Measurements from ENCODE around the gene PRSS22.

The PRSS22 gene

DNA sequence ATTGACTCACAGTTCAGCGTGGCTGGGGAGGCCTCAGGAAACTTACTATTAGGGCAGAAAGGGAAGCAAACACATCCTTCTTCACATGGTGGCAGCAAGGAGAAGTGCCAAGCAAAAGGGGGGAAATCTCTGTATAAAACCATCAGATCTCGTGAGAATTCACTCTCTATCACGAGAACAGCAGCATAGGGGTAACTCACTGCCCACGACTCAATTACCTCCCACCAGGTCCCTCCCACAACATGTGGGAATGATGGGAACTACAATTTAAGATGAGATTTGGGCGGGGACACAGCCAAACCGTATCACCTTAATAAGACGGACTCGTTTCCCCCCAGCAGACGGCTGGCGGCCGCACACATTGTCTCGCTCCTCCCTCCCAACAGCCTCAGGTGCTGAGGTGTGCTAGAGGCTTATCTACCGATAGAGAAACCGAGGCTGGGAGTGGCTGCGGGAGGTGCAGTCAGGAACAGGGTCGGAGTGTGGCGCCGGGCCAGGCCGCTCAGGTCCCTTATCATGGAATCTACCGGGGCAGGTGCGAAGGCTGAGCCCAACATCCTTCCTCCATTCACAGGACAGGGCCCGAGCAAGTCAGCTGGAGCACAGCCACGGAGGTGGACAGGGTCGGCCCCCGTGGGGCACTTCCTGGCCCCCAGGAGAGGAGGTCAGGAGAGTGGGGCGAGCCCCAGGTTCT lies 32.8 kb downstream of the PRSS22 start:
- DNase-seq (ENCODE audit: low read depth): no peak
- no peak for TF ChIP-seq CTCF (IDR thresholded peaks at IDR 0.05; ENCODE audit: control insufficient read depth, insufficient read depth, low read depth, low read length, missing control alignments)
- H3K4me3 ChIP-seq (ENCODE audit: control insufficient read depth, low read depth, low read length): no peak overlapping the region

GRCh38 chr16:2824626-2825025 lies 33.3 kb downstream of the PRSS22 start:
- H3K4me3 ChIP-seq (ENCODE audit: control insufficient read depth, low read depth, low read length): no peak overlapping the region
- DNase-seq (ENCODE audit: low read depth): no peak
- no peak for TF ChIP-seq CTCF (IDR thresholded peaks at IDR 0.05; ENCODE audit: control insufficient read depth, insufficient read depth, low read depth, low read length, missing control alignments)

- no peak overlapping the region for H3K4me3 ChIP-seq (ENCODE audit: control insufficient read depth, low read depth, low read length)
- no peak for DNase-seq (ENCODE audit: low read depth)
- TF ChIP-seq CTCF (IDR thresholded peaks at IDR 0.05; ENCODE audit: control insufficient read depth, insufficient read depth, low read depth, low read length, missing control alignments): no peak
Observed at GRCh38 chr16:2822496-2822895, 35.5 kb downstream of the PRSS22 start.

DNA sequence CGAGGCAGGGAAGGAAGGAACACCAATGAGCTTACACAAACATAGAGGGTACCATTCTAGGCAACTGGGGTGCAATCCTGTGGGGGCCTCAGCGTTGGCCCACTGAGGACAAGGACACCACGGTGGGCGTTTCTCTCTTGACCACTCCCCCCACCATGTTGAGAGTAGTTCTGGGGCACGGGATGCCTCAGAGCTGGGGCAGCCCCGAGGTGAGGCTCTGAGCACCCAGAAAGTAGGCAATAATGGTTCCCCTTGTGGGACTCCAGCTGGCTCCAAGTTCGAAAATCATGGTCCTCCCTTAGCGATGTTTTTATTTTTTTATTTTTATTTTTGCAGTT lies 35.8 kb downstream of the PRSS22 start:
- TF ChIP-seq CTCF (IDR thresholded peaks at IDR 0.05; ENCODE audit: control insufficient read depth, insufficient read depth, low read depth, low read length, missing control alignments): no peak
- H3K4me3 ChIP-seq (ENCODE audit: control insufficient read depth, low read depth, low read length): no peak overlapping the region
- DNase-seq (ENCODE audit: low read depth): no peak

DNA sequence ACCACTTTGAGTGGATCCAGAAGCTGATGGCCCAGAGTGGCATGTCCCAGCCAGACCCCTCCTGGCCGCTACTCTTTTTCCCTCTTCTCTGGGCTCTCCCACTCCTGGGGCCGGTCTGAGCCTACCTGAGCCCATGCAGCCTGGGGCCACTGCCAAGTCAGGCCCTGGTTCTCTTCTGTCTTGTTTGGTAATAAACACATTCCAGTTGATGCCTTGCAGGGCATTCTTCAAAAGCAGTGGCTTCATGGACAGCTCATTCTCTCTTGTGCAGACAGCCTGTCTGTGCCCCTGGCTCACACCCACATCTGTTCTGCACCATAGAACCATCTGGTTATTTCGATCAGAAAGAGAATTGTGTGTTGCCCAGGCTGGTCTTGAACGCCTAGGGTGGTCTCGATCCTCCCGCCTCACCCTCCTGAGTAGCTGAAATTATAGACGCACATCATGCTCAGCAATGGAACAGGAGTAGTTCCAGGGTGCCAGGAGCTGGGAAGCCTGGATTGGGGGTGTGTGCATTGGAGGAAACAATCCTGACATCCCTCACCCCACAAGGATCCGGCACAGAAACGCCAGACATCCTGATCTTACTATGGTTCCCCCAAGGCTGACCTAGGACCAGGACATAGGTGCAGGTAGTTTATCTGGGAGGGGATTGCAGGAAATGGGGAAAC lies 36.3 kb downstream of the PRSS22 start:
- no peak overlapping the region for H3K4me3 ChIP-seq (ENCODE audit: control insufficient read depth, low read depth, low read length)
- DNase-seq (ENCODE audit: low read depth): no peak
- TF ChIP-seq CTCF (IDR thresholded peaks at IDR 0.05; ENCODE audit: control insufficient read depth, insufficient read depth, low read depth, low read length, missing control alignments): no peak

DNA sequence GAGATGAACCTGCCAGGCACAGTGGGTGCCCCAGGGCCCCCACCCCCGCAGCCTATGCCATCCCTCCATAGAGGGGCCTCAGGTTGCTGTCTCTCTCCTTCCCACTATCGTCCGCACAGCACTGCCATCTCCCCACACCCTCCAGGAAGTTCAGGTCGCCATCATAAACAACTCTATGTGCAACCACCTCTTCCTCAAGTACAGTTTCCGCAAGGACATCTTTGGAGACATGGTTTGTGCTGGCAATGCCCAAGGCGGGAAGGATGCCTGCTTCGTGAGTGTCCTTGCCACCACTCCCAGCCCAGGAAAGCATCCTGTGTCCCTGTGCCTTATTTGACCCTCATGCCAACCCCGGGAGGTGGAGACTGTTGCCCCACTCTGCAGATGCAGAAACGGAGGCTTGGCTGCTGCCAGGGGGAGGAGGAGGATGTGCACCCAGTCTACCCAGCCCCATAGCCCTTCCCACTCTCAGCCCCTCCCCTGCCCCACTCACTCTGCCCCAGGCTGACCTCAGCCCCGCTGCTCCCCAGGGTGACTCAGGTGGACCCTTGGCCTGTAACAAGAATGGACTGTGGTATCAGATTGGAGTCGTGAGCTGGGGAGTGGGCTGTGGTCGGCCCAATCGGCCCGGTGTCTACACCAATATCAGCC lies 37.0 kb downstream of the PRSS22 start:
- DNase-seq (ENCODE audit: low read depth): no peak
- TF ChIP-seq CTCF (IDR thresholded peaks at IDR 0.05; ENCODE audit: control insufficient read depth, insufficient read depth, low read depth, low read length, missing control alignments): no peak
- H3K4me3 ChIP-seq (ENCODE audit: control insufficient read depth, low read depth, low read length): no peak overlapping the region

Data from AG09309 (cell line).